BLaER1 (cell line): Measurements from ENCODE around the gene MAP4K2.

Experiments
- H3K27ac ChIP-seq: shearing (Covaris generic); formaldehyde crosslinking; 2 replicates; pipeline ENCODE4 v1.8.1; 2022
- H3K27me3 ChIP-seq: shearing (Covaris generic); formaldehyde crosslinking; 2 replicates; pipeline ENCODE4 v1.8.1; 2022
- H3K36me3 ChIP-seq: shearing (Covaris generic); formaldehyde crosslinking; 2 replicates; pipeline ENCODE4 v1.8.1; 2022
- H3K4me1 ChIP-seq: shearing (Covaris generic); formaldehyde crosslinking; 2 replicates; pipeline ENCODE4 v1.8.1; 2022
- H3K4me2 ChIP-seq: shearing (Covaris generic); formaldehyde crosslinking; 2 replicates; pipeline ENCODE4 v1.8.1; 2022
- H3K4me3 ChIP-seq: shearing (Covaris generic); formaldehyde crosslinking; 2 replicates; pipeline ENCODE4 v1.8.1; 2022
- H3K9ac ChIP-seq: shearing (Covaris generic); formaldehyde crosslinking; 2 replicates; pipeline ENCODE4 v1.8.1; 2022
- H3K9me3 ChIP-seq: shearing (Covaris generic); formaldehyde crosslinking; 2 replicates; pipeline ENCODE4 v1.8.1; 2022
- H4K20me1 ChIP-seq: shearing (Covaris generic); formaldehyde crosslinking; 2 replicates; pipeline ENCODE4 v1.8.1; 2022
- Cebpa-rat ChIP-seq: shearing (Covaris generic); IDR thresholded peaks from 2 replicates; pipeline ENCODE4 v1.8.1; 2022

Gene MAP4K2

GRCh38 chr11:64764040-64764611, 38.9 kb downstream of the MAP4K2 start:
- Histone ChIP-seq H3K27ac (peak overlapping the region; percentile 78), H3K9me3 (no peaks in the 10 kb centered on the region), H3K27me3 (no peaks in the 10 kb centered on the region), H3K9ac (peak overlapping the region; percentile 74), H3K4me1 (peaks cover 98% of the 10 kb centered on the region), H3K4me3 (peak overlapping the region; percentile 23; the same call in 1 of the 2 replicates), H3K36me3 (peaks cover 73% of the 10 kb centered on the region), H3K4me2 (peak overlapping the region; percentile 79), H4K20me1 (peaks cover 93% of the 10 kb centered on the region)
- no peak for TF ChIP-seq Cebpa-rat

- no peak for TF ChIP-seq Cebpa-rat
- peak overlapping the region; percentile 78 for H3K27ac ChIP-seq
- H3K9ac ChIP-seq = peak overlapping the region; percentile 74
- no peaks in the 10 kb centered on the region for H3K27me3 ChIP-seq
- H3K4me3 ChIP-seq = peak overlapping the region; percentile 23; the same call in 1 of the 2 replicates
- no peaks in the 10 kb centered on the region for H3K9me3 ChIP-seq
- peaks cover 88% of the 10 kb centered on the region for H4K20me1 ChIP-seq
- peaks cover 98% of the 10 kb centered on the region for H3K4me1 ChIP-seq
- H3K4me2 ChIP-seq = peak overlapping the region; percentile 79
- H3K36me3 ChIP-seq = peaks cover 67% of the 10 kb centered on the region
These were observed 39.4 kb downstream of the MAP4K2 start for GRCh38 chr11:64763526-64764039.

DNA sequence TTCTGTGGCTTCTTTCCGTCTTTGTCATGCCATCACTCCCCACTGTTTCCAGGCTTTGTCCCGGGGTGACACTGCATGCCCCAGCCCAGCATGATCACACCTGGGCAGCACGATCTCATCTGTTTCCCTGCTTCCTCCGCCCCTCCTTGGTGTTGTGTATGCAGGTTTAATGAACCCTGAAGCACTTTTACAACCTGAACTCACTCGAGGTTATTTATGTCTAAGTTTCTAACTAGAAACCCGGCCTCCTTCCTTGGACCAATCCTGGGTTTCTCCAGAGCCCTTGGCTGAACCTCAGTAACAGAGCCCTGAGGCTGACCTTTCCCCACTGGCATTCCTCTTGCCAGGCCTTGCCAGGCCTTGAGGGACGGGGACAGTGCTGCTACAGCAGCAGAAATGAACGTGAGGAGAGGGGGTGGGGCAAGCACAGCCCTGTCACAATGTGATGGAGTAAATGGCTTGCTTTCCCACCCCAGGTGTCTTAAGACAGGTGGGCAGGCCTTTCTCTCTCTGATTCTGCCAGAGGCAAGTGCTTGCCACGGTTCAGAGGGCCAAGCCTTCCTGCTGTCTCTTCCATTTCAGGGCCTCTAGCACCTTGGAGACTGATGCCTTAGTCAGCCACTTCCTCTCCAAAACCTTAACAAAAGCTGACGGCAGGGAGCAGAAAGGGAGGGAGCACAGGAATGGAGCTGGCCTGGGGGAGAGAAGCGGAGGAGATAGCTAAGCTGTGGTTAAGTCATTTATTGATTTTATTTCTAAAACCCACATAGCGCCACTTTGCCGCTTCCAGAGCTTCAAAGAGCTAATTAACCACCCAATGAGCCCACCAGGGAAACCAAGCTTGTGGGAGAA, 40.1 kb downstream of the MAP4K2 start:
- H3K36me3 ChIP-seq = peaks cover 60% of the 10 kb centered on the region
- peaks cover 81% of the 10 kb centered on the region for H4K20me1 ChIP-seq

DNA sequence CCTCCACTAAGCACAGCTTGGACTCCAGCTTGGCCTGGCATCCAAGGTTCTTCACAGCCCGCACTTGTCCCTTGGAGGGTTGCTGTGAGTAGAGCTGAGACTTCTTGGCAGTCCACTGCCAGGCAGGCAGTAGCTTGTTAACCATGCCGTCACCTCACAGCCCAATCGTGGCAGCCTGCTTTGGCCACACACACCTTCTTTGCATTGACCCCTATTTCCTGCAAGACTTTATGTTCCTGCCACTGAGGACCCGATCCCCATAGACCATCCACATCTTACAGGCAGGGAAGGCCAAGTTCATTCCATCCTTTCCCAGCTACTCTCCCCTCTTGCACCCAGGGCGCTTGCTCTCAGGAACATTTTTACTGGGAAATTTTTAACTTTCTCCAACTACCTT, 40.7 kb downstream of the MAP4K2 start:
- TF ChIP-seq Cebpa-rat = no peak
- Histone ChIP-seq H3K9ac (peak overlapping the region; percentile 74), H3K36me3 (peaks cover 54% of the 10 kb centered on the region), H3K4me2 (peak overlapping the region; percentile 79), H3K9me3 (no peaks in the 10 kb centered on the region), H4K20me1 (peaks cover 75% of the 10 kb centered on the region), H3K4me3 (no peak overlapping the region), H3K4me1 (peaks cover 86% of the 10 kb centered on the region), H3K27ac (peak overlapping the region; percentile 78), H3K27me3 (no peaks in the 10 kb centered on the region)

More for the DNA sequence above, 40.1 kb downstream of the MAP4K2 start:
- Histone ChIP-seq H3K27ac (peak overlapping the region; percentile 78), H3K4me1 (peaks cover 93% of the 10 kb centered on the region), H3K9ac (peak overlapping the region; percentile 74), H3K4me3 (peak overlapping the region; percentile 23; the same call in 1 of the 2 replicates), H3K27me3 (no peaks in the 10 kb centered on the region), H3K9me3 (no peaks in the 10 kb centered on the region), H3K4me2 (peak overlapping the region; percentile 79)
- TF ChIP-seq Cebpa-rat = no peak

DNA sequence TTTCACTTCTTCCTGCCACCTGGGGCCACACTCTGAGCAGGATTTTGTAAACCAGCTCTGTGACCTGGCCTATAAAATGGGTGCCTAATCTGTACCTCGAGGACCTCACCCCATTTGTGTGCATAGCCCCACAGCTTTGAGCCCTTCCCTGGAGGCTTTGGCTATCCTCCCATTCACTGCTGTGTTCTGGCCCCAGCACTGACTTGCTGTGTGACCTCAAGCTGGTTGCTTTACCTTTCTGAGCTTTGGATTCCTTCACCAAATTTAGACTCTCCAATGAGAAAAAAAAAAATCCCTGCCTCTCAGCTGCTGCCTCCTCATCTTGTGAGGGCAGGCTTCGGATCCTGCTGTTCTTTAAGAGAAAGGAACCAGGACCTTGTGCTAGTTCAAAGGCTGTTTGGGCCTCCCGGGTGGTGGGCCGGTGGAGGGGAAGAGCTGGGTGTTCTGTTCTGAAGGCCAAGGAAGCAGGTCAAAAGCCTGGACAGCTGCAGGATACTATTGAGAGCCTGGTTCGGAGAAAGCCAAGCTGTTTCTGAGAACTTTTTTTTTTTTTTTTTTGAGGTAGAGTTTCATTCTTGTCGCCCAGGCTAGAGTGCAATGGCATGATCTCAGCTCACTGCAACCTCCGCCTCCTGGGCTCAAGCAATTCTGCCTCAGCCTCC, 42.1 kb downstream of the MAP4K2 start:
- Histone ChIP-seq H4K20me1 (peaks cover 61% of the 10 kb centered on the region), H3K36me3 (peaks cover 41% of the 10 kb centered on the region), H3K27ac (peak overlapping the region; percentile 68), H3K4me3 (no peak overlapping the region), H3K9me3 (no peaks in the 10 kb centered on the region), H3K27me3 (no peaks in the 10 kb centered on the region), H3K4me1 (peaks cover 88% of the 10 kb centered on the region), H3K9ac (0 out of 2 replicates have a peak overlapping the region, but pooled peaks have one; percentile 51), H3K4me2 (peak overlapping the region; percentile 83)
- no peak for TF ChIP-seq Cebpa-rat

GRCh38 chr11:64759722-64760719, 43.0 kb downstream of the MAP4K2 start, which contains the start of gene PYGM:
Gene PYGM, minus strand, starts transcription at chr11:64759974. Its CDS starts 76 bp downstream, at chr11:64759898.
- no peaks in the 10 kb centered on the region for H3K27me3 ChIP-seq
- peaks cover 32% of the 10 kb centered on the region for H3K36me3 ChIP-seq
- no peak for TF ChIP-seq Cebpa-rat
- peak within 1 kb of the TSS; percentile 68 for H3K27ac ChIP-seq
- peak within 1 kb of the TSS; percentile 51 for H3K9ac ChIP-seq
- H3K4me3 ChIP-seq = peak within 1 kb of the TSS; percentile 24; the same call in 1 of the 2 replicates
- peak within 1 kb of the TSS; percentile 83 for H3K4me2 ChIP-seq
- H3K4me1 ChIP-seq = peaks cover 84% of the 10 kb centered on the region
- H3K9me3 ChIP-seq = no peaks in the 10 kb centered on the region
- peaks cover 52% of the 10 kb centered on the region for H4K20me1 ChIP-seq

- Histone ChIP-seq H3K9ac (peak overlapping the region; percentile 47; the same call in 1 of the 2 replicates), H3K4me1 (peaks cover 76% of the 10 kb centered on the region), H3K27me3 (no peaks in the 10 kb centered on the region), H3K4me2 (peak overlapping the region; percentile 83), H3K27ac (peak overlapping the region; percentile 68), H4K20me1 (peaks cover 44% of the 10 kb centered on the region), H3K4me3 (no peak overlapping the region), H3K36me3 (peaks cover 25% of the 10 kb centered on the region), H3K9me3 (no peaks in the 10 kb centered on the region)
- no peak for TF ChIP-seq Cebpa-rat
These were observed 43.8 kb downstream of the MAP4K2 start for GRCh38 chr11:64759131-64759721.

DNA sequence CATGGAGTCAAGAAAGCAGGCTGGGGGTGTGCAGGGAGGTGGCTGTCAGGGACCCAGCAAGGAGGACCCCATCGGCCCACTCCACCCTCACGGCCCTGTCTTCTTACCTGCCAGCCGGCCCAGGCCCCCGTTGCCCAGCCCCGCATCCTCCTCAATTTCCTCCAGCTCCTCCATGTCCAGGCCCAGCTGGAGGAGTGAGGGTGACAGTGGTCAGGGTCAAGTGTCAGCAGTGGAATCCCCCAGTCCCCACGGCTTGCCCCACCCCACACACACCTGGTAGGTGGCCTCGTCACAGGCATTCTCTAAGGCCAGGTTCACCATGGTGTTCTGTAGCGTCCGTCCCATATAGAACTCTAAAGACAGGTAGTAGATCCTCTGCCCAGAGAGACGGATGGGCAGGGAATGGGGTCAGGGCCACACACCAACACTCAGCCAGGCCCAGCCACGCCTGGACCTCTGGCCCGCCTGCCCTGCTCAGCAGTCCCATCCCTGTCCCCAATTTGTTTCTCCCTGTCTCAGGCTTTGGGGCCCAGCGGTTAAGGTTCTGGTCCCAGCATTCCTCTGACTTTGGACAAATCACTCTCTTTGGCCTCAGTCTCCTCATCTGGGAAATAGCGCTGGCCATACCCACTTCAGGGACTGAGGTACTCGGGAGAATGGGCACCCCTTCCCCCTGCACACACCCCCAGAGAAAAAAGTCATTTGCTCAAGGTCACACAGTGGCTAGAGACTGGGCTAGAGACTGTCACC, 44.5 kb downstream of the MAP4K2 start:
- Histone ChIP-seq H3K4me2 (peak overlapping the region; percentile 83), H3K9ac (no peak overlapping the region)
- no peak for TF ChIP-seq Cebpa-rat

More for the DNA sequence above, 44.5 kb downstream of the MAP4K2 start:
- Histone ChIP-seq H3K27me3 (no peaks in the 10 kb centered on the region), H3K4me1 (peaks cover 69% of the 10 kb centered on the region), H4K20me1 (peaks cover 37% of the 10 kb centered on the region), H3K36me3 (peaks cover 17% of the 10 kb centered on the region), H3K27ac (0 out of 2 replicates have a peak overlapping the region, but pooled peaks have one; percentile 9), H3K4me3 (no peak overlapping the region), H3K9me3 (no peaks in the 10 kb centered on the region)
